Medulla oblongata (tissue), 1 donor: ENCODE measurements around the gene PCYT1A.
A peak's percentile ranks its signal among the peaks of the same experiment; 100 is the strongest.
"Not testable (repeated sequence)": the region's sequence is repeated elsewhere in the genome, so short reads cannot be mapped to it uniquely, and the experiment has no call there.

Source experiments
- DNase-seq: peaks from one replicate; pipeline ENCODE4 v3.0.0-alpha.2; 2015; ENCODE audit errors: extremely low spot score

Gene PCYT1A

GRCh38 chr3:196214783-196215441 is 72.6 kb downstream of the PCYT1A start:
- no peak for DNase-seq

GRCh38 chr3:196210673-196211556 is 76.6 kb downstream of the PCYT1A start, which contains the start of gene ZDHHC19:
ZDHHC19 (minus strand) TSS chr3:196211400; CDS start chr3:196211315, 85 bp downstream.
- DNase-seq = no peak

GRCh38 chr3:196209944-196210672 is 77.4 kb downstream of the PCYT1A start:
- DNase-seq = not testable (repeated sequence)

- no peak for DNase-seq
These were observed 78.4 kb downstream of the PCYT1A start for GRCh38 chr3:196208942-196209695.

GRCh38 chr3:196207833-196208607 is 79.5 kb downstream of the PCYT1A start:
- DNase-seq = no peak

GRCh38 chr3:196207159-196207832 is 80.2 kb downstream of the PCYT1A start:
- no peak for DNase-seq

GRCh38 chr3:196205442-196206205 is 81.9 kb downstream of the PCYT1A start:
- not testable (repeated sequence) for DNase-seq

GRCh38 chr3:196203846-196204245 is 83.7 kb downstream of the PCYT1A start:
- DNase-seq = no peak

GRCh38 chr3:196202516-196202970 is 85.0 kb downstream of the PCYT1A start:
- peak; percentile 73 for DNase-seq

GRCh38 chr3:196198771-196199753 is 88.5 kb downstream of the PCYT1A start:
- DNase-seq = no peak

- no peak for DNase-seq
These were observed 89.3 kb downstream of the PCYT1A start for GRCh38 chr3:196198081-196198675.

GRCh38 chr3:196197524-196197923 is 90.0 kb downstream of the PCYT1A start:
- no peak for DNase-seq

- DNase-seq = no peak
These were observed 91.8 kb downstream of the PCYT1A start for GRCh38 chr3:196195664-196196265.

GRCh38 chr3:196194542-196194915 is 93.0 kb downstream of the PCYT1A start:
- no peak for DNase-seq

- no peak for DNase-seq
These were observed 93.6 kb downstream of the PCYT1A start for GRCh38 chr3:196193736-196194541.

- DNase-seq = no peak
These were observed 94.3 kb downstream of the PCYT1A start for GRCh38 chr3:196193133-196193735.
